Peyer's patch (tissue), 4 donors: Measurements from ENCODE around the gene GLS. TPM values are rescaled to one million over a fixed set of nuclear protein-coding genes. Genes with fewer than 3 reads are reported as not detected.

ENCODE experiments used
- DNase-seq, 3 donors: peaks; one replicate each; pipeline ENCODE4 v3.0.0-alpha.2; 2017 to 2019
- H3K27ac ChIP-seq, 4 donors: fragments of 200-600 bp; sonication (generic); one replicate each; pipeline ENCODE4 v1.5.1; 2016 to 2019
- H3K27me3 ChIP-seq, 2 donors: fragments of 200-600 bp; sonication (generic); one replicate each; pipeline ENCODE4 v1.5.1; 2019
- H3K36me3 ChIP-seq, 3 donors: fragments of 200-600 bp; sonication (generic); one replicate each; pipeline ENCODE4 v1.5.1; 2016 to 2019
- H3K4me1 ChIP-seq, 4 donors: fragments of 200-600 bp; sonication (generic); one replicate each; pipeline ENCODE4 v1.5.1; 2016 to 2019
- H3K4me3 ChIP-seq, 4 donors: fragments of 200-600 bp; sonication (generic); 1 replicate in 3 of 4; 2 replicates in 1 of 4; pipeline ENCODE4 v1.5.1; 2016 to 2019; ENCODE audit warnings: mild to moderate bottlenecking in 1 of 4
- H3K9me3 ChIP-seq, 4 donors: fragments of 200-600 bp; sonication (generic); one replicate each; pipeline ENCODE4 v1.5.1; 2016 to 2019; ENCODE audit warnings: mild to moderate bottlenecking in 1 of 4
- POLR2A ChIP-seq, 2 donors: fragments of 450-650 bp; IDR thresholded peaks; one replicate each; pipeline ENCODE4 v1.5.1; 2017; ENCODE audit warnings: antibody characterized with exemption in 2 of 2, mild to moderate bottlenecking in 2 of 2, moderate library complexity in 2 of 2
- total RNA-seq, 4 donors: library from RNA; depleted of rRNA; stranded (reverse); fragments of >200 nt; gene quantifications; one replicate each; pipeline ENCODE4 v1.1.0, GENCODE V29; 2016
- TF ChIP-seq, protein P1 (sequence below), 6 experiments: fragments of 450-650 bp in 4 of 6; fragments of 200-600 bp in 2 of 6; sonication (generic) in 1 of 6; IDR thresholded peaks; one replicate each; pipeline ENCODE4 v1.5.1; 2017 to 2019; ENCODE audit warnings: antibody characterized with exemption in 6 of 6, mild to moderate bottlenecking in 3 of 6, moderate library complexity in 1 of 6

The GLS gene
- total RNA-seq, 4 donors from 2014 or later = 232 to 298 (median 258) TPM

DNA sequence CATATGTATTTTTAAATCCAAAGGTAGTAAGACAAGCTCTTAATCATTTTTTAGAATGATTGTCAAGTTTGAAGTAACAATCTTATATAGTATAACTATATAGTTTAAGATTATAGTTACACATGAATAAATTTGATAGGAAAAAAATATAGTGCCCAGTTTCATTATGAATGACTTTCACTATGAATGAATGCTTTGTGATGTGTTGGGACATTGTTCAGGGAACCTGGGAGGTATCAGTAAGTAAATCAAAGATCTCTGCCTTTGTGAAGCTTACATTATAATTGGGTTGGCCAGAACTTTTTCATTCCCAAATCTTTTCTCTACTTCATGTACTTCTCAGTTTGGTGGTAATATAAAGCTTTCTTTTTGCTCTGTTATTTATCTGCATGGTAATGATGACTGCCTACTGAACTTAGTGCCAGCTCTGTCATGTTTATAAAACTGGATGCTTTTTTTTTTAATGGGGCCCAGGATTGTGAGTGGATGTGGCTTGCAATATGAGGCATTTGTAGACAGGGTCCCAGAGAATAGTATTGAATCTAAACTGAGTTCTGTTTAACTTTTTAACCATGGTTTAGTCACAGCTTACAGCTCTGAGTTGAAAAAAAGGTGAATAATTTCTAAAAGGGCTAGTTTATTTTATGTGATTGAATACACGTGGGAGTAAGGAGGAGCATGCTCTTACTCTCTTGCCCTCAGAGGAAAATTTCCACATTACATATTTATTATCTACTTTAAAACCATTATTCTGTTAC is 23.3 kb downstream of the GLS start:
- Histone ChIP-seq H3K27ac (no peak overlapping the region), H3K4me3 (no peak overlapping the region), H3K4me1 (no peaks in the 10 kb centered on the region), H3K9me3 (no peaks in the 10 kb centered on the region), H3K27me3 (no peaks in the 10 kb centered on the region), H3K36me3 (peaks cover 0 to 63% (median 0%) of the 10 kb centered on the region in 3 donors)
- no peak for DNase-seq
- TF ChIP-seq POLR2A (IDR thresholded peaks at IDR 0.05) = no peak
- TF ChIP-seq, protein P1, sequence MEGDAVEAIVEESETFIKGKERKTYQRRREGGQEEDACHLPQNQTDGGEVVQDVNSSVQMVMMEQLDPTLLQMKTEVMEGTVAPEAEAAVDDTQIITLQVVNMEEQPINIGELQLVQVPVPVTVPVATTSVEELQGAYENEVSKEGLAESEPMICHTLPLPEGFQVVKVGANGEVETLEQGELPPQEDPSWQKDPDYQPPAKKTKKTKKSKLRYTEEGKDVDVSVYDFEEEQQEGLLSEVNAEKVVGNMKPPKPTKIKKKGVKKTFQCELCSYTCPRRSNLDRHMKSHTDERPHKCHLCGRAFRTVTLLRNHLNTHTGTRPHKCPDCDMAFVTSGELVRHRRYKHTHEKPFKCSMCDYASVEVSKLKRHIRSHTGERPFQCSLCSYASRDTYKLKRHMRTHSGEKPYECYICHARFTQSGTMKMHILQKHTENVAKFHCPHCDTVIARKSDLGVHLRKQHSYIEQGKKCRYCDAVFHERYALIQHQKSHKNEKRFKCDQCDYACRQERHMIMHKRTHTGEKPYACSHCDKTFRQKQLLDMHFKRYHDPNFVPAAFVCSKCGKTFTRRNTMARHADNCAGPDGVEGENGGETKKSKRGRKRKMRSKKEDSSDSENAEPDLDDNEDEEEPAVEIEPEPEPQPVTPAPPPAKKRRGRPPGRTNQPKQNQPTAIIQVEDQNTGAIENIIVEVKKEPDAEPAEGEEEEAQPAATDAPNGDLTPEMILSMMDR (IDR thresholded peaks at IDR 0.05) = no peak

DNA sequence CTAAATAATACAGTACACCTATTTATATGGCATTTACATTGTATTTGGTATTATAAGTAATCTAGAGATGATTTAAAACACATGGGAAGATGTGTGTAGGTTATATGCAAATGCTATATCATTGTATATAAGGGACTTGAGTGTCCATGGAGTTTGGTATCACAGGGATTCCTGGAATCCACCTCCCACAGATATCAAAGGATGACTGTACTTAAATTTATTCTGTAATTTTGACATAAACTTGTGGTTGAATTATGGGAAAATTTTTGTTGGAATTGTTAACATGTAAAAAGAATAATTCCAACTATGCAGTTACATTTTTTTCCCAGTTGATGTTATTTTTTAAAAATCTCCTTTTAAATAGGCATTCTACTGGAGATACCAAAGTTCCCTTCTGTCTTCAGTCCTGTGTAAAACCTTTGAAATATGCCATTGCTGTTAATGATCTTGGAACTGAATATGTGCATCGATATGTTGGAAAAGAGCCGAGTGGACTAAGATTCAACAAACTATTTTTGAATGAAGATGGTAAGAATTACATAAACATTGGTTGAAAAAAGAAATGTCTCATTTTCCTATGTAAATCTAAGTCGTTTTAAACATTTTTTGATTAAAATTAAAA is 24.1 kb downstream of the GLS start:
- no peaks in the 10 kb centered on the region for H3K4me1 ChIP-seq
- no peak for DNase-seq
- no peaks in the 10 kb centered on the region for H3K27me3 ChIP-seq
- no peak overlapping the region for H3K4me3 ChIP-seq
- TF ChIP-seq, protein P1 (IDR thresholded peaks at IDR 0.05) = no peak
- no peak for TF ChIP-seq POLR2A (IDR thresholded peaks at IDR 0.05)
- H3K9me3 ChIP-seq = no peaks in the 10 kb centered on the region
- no peak overlapping the region for H3K27ac ChIP-seq
- peaks cover 0 to 62% (median 0%) of the 10 kb centered on the region in 3 donors for H3K36me3 ChIP-seq

GRCh38 chr2:190908532-190908931 is 27.9 kb downstream of the GLS start:
- Histone ChIP-seq H3K27me3 (no peaks in the 10 kb centered on the region), H3K27ac (no peak overlapping the region), H3K9me3 (no peaks in the 10 kb centered on the region), H3K36me3 (peaks cover 0 to 42% (median 0%) of the 10 kb centered on the region in 3 donors), H3K4me1 (no peaks in the 10 kb centered on the region), H3K4me3 (no peak overlapping the region)
- DNase-seq = no peak
- TF ChIP-seq, protein P1 (IDR thresholded peaks at IDR 0.05) = no peak

DNA sequence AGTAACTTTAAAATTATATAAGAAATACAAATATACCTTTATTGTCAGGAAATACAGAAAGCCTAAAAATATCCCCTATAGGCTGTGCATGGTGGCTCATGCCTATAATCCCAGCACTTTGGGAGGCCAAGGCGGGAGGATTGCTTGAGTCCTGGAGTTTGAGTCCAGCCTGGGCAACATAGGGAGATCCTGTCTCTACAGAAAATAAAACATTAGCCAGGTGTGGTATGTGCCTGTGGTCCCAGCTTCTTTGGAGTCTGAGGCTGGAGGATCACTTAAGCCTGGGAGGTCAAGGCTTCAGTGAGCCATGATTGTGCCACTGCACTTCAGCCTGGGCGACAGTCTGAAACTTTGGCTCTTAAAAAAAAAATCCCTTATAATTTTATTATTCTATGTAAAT is 29.1 kb downstream of the GLS start:
- Histone ChIP-seq H3K27ac (no peak overlapping the region), H3K27me3 (no peaks in the 10 kb centered on the region), H3K36me3 (peaks cover 0 to 43% (median 0%) of the 10 kb centered on the region in 3 donors), H3K4me1 (no peaks in the 10 kb centered on the region), H3K4me3 (no peak overlapping the region), H3K9me3 (no peaks in the 10 kb centered on the region)
- no peak for DNase-seq
- no peak for TF ChIP-seq POLR2A (IDR thresholded peaks at IDR 0.05)
- TF ChIP-seq, protein P1 (IDR thresholded peaks at IDR 0.05) = no peak

- Histone ChIP-seq H3K27ac (no peak overlapping the region), H3K4me3 (no peak overlapping the region), H3K4me1 (no peaks in the 10 kb centered on the region), H3K9me3 (no peaks in the 10 kb centered on the region), H3K27me3 (no peaks in the 10 kb centered on the region), H3K36me3 (peaks cover 0 to 41% (median 0%) of the 10 kb centered on the region in 3 donors)
- DNase-seq = no peak
- TF ChIP-seq POLR2A (IDR thresholded peaks at IDR 0.05) = no peak
- TF ChIP-seq, protein P1 (IDR thresholded peaks at IDR 0.05) = no peak
Measured at GRCh38 chr2:190910341-190911136, 29.9 kb downstream of the GLS start.
